GM18508 (cell line): Measurements from ENCODE around the gene LPAR6.
"Not testable (repeated sequence)": the region's sequence is repeated elsewhere in the genome, so short reads cannot be mapped to it uniquely, and the experiment has no call there.

Experiments used
- ATAC-seq: cut with Tn5 transposase; IDR thresholded peaks from one replicate; pipeline ENCODE4 v1.9.1; 2021; ENCODE audit warnings: moderate number of reproducible peaks; ENCODE audit not compliant: insufficient read depth, unreplicated experiment

Gene LPAR6

GRCh38 chr13:48412881-48413351 is at the start of gene LPAR6:
LPAR6 (minus strand) TSS chr13:48413113; CDS start chr13:48412423, 690 bp downstream.
- ATAC-seq = no peak

DNA sequence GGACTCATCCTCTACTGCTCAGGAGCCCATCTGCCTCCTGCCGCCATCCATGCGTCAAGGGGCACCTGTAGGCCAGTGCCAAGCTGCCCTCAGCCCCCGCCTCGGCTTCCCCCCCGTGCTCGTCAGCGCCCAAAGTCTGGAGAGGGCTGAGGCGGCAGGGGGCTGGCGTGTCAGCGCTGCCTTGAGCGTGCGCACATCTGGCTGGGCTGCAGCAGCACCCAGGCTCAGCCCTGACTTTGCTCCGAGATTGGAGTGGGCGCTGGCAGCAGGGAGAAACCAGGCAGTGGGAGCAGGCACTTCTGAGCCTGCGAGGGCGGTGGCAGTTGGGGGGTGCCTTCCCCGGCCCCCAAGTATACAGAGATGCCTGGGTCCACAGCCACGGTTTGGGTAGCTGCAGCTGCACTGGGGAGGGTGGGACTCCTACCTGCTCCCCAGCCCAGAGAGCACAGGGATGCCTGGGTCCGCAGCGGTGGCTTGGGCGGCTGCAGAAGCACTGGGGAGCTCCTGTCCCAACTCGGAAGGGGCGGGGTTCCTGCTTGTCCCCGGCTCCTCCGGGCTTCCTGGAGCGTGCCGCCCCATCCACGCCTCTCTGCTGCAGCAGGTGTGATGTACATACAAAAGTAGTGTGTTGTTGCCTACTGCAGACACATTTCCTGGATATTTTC is 44.8 kb upstream of the LPAR6 start:
- no peak for ATAC-seq

GRCh38 chr13:48456546-48456945 is 43.6 kb upstream of the LPAR6 start:
- ATAC-seq = no peak

DNA sequence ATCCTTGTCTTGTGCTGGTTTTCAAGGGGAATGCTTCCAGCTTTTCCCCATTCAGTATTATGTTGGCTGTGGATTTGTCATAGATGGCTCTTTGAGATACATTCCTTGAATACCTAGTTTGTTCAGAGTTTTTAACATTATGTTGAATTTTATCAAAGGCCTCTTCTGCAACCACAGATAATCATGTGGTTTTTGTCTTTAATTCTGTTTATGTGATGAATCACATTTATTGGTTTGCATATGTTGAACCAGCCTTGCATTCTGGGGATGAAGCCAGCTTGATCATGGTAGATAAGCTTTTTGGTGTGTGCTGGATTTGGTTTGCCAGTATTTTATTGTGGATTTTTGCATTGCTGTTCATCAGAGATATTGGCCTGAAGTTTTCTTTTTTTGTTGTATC is 38.3 kb upstream of the LPAR6 start:
- not testable (repeated sequence) for ATAC-seq

GRCh38 chr13:48449656-48450055 is 36.7 kb upstream of the LPAR6 start:
- ATAC-seq = no peak

DNA sequence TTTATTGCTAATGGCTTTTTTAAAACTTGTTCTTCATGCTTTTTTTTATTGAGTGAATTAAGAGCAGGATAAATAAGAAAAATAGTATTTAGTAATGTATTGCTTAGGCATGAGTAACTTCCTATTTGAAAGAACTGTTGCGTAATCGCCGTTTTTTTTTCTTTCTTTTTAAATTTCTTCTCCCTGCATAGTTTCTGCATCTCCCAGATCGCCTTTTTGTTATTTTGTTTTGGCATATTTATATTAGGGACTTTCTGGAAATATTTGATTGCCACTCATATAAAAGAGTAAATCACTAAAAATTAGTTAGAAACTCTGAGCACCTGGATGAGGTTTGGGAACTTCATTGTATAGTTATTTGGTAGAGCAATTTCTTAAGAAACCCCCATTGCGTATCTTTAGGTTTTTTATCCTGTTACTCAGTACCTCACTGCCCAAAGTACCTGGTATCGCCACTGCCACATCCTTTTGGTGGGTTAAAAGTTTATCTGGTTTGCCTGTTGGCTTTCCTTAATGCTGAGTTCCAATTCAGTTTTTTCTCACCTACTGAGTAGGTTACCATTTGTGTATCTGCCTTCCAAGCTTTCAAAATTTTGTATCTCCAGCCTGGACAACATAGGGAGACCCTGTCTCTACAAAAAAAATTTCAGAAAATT is 36.2 kb upstream of the LPAR6 start:
- no peak for ATAC-seq

DNA sequence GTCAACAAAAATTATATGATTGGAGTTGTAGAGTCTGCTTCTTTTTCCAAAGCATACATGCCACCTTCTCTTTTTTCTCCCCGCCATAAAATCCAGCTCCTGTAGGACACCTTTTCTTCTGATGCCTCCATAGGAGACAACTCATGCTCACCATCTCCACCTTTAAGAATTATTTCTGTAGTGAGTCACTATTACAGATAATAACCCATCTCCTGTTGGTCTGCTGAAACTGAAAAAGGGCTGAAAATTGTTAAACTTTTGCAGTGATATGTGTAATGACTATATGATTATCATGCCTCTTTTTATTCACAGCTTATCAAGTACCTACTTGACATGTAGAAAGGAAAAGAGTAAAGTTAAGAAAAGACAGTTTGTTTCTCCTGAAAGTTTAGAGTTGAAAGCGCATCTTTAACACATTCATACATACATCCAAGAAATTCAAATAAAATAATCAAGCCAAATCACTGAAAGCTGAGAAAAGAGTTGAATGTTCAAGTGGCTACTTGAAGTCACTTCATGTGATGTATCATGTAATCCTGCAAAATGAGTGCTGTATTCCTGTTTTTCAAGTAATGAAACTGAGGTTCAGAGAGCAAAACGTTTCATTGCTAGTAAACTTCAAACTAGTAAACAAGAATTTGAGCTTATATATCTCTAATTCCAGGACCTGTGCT is 35.5 kb upstream of the LPAR6 start:
- ATAC-seq = no peak

- ATAC-seq = no peak
Observed at GRCh38 chr13:48446464-48446863, 33.6 kb upstream of the LPAR6 start.

DNA sequence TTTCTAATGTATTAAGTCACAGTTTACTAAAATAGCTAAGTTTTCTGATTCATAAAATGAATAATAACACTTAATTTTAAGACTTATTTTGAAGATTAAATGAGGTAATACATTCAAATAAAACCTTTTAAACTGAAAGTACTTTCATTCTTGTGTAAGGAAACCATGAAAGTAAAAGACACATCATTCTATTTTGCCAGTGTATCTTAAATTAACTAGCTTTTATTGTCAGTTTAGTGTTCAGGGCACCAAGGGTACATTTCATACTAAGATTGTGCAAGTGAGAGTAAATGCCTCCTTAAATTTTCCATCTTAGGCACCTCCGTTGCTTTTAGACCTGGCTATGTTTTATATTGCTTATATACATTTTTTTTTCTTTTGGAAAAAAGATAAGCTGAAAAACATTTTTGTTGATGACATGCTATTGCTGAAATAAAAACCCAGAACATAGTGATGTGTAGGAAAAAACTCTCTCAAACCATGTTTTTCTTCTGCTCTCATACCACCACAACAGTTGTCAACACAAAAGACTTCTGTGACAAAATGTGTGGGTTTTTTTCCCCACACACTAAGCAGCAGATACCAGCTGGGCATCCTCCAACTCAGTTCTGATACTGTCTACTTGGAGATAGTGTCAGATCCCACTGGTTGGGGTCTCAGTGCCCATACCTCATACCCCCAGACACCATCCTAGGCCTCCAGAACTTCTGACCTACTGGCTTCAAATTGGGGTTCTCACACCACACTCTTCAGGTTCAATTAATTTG is 30.7 kb upstream of the LPAR6 start:
- no peak for ATAC-seq

GRCh38 chr13:48437371-48437770 is 24.5 kb upstream of the LPAR6 start:
- no peak for ATAC-seq

DNA sequence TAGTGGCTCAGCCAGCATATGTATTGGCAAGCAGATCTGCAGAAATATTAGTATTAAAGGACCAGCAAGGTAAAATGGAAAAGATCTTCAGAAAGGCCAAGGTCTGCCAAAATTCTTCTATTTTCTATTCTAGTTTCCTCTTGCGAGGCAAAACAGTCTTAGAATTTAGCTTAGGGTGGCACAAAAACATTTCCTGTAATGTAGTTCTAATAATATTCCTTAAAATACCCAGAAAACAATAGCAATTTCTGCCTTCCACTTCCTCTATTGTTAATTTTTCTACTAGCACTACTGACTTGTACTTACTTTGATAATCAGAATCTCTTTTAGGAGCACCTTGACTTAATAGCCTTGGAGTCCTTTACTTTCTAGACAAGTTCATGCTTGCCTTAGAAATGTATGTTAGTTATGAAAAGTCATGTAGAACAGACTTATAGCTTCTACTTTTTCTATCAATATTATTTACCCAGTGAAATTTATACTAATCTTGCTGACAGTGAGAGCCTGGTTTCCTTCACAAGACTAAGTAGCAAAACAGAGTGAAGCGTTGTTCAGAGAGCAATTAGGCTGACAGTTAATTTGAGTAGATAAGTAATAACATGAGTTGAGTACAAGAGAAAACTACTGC is 23.9 kb upstream of the LPAR6 start:
- no peak for ATAC-seq

DNA sequence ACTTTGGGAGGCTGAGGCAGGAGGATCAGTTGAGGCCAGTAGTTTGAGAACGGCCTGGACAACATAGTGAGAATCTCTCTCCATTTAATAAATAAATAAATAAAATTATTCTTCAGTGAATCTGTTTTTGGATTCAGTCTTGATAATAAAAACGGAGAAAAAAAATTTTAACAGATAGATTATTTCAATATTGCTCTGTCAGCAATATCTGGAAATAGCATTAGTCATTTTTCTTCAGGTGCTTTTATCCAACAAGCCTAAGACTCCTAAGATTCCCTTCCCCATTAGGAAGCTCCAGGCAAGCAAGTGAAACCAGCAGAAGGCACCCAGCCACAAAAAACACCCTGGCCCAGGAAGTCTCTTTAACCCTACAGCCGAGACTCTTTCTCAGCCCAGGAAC is 21.3 kb upstream of the LPAR6 start:
- no peak for ATAC-seq

DNA sequence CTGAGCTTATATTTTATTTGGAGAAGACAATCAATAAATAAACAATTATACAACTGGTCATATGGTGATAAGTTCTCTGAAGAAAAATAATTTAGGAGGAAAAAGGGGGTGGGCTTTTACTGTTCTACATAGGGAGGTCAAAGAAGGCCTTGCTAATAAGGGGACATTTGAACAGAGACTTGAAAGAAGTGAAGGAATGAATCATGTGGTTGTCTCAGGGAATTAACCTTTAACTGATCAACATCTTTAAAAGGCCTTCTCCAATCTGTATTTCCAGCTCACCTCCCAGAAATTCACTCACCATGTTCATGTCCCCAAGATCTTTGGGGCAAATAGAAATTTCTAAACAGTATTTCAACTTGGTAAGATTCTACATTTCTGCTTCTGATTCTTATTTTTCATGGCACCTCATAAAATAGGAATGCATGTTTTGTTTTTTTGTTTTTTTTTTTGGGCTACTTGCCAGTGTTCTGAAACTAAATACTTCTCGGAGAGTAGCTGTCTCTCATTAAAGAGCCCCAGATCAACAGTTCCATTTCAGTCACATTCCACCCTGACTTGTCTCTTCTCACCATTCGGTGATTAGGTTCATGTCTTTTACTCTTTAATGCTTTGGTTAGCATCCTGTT is 19.2 kb upstream of the LPAR6 start:
- ATAC-seq = no peak

GRCh38 chr13:48431431-48431830 is 18.5 kb upstream of the LPAR6 start:
- no peak for ATAC-seq

DNA sequence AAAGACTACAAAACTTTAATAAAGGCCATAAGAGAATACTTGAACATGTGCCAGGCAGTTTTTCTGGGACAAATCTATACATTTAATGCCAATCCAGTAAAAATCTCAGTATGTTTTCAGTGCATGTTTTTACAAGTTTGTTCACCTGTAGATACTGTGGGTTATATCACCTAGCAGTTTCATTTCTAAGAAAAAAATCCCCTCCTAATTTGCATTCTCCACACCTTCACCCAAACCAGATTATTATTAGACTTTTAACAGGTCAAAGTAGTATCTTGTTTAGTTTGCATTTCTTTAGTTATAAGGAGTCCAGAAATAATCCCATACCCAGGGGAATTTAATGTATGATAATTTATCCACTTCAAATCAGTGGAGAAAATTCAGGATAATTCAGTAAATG is 17.0 kb upstream of the LPAR6 start:
- ATAC-seq = no peak

GRCh38 chr13:48429036-48429435 is 16.1 kb upstream of the LPAR6 start:
- no peak for ATAC-seq

DNA sequence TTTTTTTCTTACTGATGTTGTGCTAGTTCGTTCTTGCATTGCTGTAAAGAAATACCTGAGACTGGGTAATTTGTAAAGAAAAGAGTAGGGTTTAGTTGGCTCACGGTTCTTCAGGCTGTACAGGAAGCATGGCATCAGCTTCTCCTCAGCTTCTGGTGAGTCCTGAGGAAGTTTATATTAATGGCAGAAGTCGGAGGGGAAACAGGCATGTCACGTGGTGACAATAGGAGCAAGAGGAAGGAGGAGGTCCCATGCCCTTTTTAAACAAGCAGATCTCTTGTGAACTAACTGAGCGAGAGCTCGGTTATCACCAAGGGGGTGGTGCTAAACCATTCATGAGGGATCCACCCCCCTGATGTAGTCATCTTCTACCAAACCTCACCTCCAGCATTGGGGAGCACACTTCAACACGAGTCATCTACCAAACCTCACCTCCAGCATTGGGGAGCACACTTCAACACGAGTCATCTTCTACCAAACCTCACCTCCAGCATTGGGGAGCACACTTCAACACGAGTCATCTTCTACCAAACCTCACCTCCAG is 13.9 kb upstream of the LPAR6 start:
- not testable (repeated sequence) for ATAC-seq

- ATAC-seq = no peak
Observed at GRCh38 chr13:48426052-48426451, 13.1 kb upstream of the LPAR6 start.

DNA sequence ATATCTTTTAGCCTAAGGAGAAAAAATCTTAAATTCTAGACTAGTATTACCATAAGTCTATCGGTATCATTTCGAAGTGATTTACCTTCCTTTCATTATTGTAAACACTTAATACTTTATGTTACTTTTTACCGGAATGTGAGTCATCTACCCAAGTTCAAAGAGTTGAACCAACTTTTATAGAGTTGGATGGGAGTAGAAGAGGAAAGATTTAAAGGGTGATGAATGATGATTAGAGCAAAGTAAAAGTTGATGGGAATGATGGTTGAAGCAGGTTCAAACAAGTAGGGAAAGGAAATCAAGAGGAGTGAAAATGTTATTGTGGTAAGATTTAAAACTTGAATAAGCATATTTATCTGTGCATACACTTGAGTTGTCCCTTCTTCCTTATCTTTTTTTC is 11.3 kb upstream of the LPAR6 start:
- no peak for ATAC-seq

- not testable (repeated sequence) for ATAC-seq
Observed at GRCh38 chr13:48422003-48422402, 9.1 kb upstream of the LPAR6 start.
